IMR-90 (cell line): ENCODE measurements around the gene LAMB1. TPM values are rescaled to one million over a fixed set of nuclear protein-coding genes. Genes with fewer than 3 reads are reported as not detected.

Experiments
- ATAC-seq: fragments of 200-7000 bp; cut with Tn5 transposase; 2 replicates; pipeline ENCODE4 v1.9.1; 2020; ENCODE audit warnings: low read depth, mild to moderate bottlenecking, moderate library complexity
- BruUV-seq: library from RNA; stranded (reverse); fragments of 400-500 nt; replicated peaks from 2 replicates; lab custom pipeline; 2021; lab: Mats Ljungman, UMichigan
- CTCF ChIA-PET: fragments of 300-600 bp; formaldehyde crosslinking; extraction: SDS; loops from one replicate; lab custom pipeline; 2021; ENCODE audit warnings: antibody characterized with exemption; lab: Yijun Ruan, JAX
- POLR2A ChIA-PET: fragments of 300-600 bp; sonication (Branson Sonifier 250); formaldehyde crosslinking; loops from one replicate; lab custom pipeline; 2022; ENCODE audit warnings: antibody characterized with exemption; ENCODE audit not compliant: unreplicated experiment; lab: Charles Lee
- DNase-seq: peaks from one replicate; pipeline ENCODE4 v3.0.0; 2013
- H2AFZ ChIP-seq: replicated peaks from 2 replicates; pipeline ENCODE3; 2013; ENCODE audit warnings: low read length, mild to moderate bottlenecking; ENCODE audit not compliant: poor library complexity
- H2AK5ac ChIP-seq: 2 replicates; pipeline ENCODE4 v1.6.1; 2013; ENCODE audit warnings: low read depth, low read length, inconsistent platforms
- H2AK9ac ChIP-seq: replicated peaks from 2 replicates; pipeline ENCODE3; 2013; ENCODE audit warnings: mild to moderate bottlenecking, low read depth, low read length, moderate library complexity; ENCODE audit not compliant: poor library complexity
- H2BK120ac ChIP-seq: 2 replicates; pipeline ENCODE4 v1.6.1; 2013; ENCODE audit warnings: low read depth, low read length, inconsistent platforms
- H2BK15ac ChIP-seq: 3 replicates; pipeline ENCODE4 v1.6.1; 2013; ENCODE audit warnings: low read depth, low read length, inconsistent platforms
- H2BK20ac ChIP-seq: 2 replicates; pipeline ENCODE4 v1.6.1; 2013; ENCODE audit warnings: low read depth, mild to moderate bottlenecking, inconsistent platforms, low read length, moderate library complexity
- H2BK5ac ChIP-seq: 2 replicates; pipeline ENCODE4 v1.6.1; 2013; ENCODE audit warnings: mild to moderate bottlenecking, low read depth, low read length, inconsistent platforms; ENCODE audit not compliant: poor library complexity, severe bottlenecking
- H3K14ac ChIP-seq: replicated peaks from 2 replicates; pipeline ENCODE4 v1.6.1; 2013; ENCODE audit warnings: low read depth, low read length, inconsistent platforms
- H3K18ac ChIP-seq: 2 replicates; pipeline ENCODE4 v1.6.1; 2013; ENCODE audit warnings: low read depth, low read length, control low read depth
- H3K23ac ChIP-seq: 2 replicates; pipeline ENCODE4 v1.6.1; 2013; ENCODE audit warnings: low read depth, low read length, inconsistent platforms
- H3K27ac ChIP-seq: 2 replicates; pipeline ENCODE4 v1.5.1; 2013; ENCODE audit warnings: mild to moderate bottlenecking, control low read depth, low read length; ENCODE audit not compliant: insufficient read depth
- H3K27me3 ChIP-seq: 2 replicates; pipeline ENCODE4 v1.6.1; 2013; ENCODE audit warnings: low read length; ENCODE audit not compliant: control insufficient read depth, insufficient read depth
- H3K36me3 ChIP-seq: 2 replicates; pipeline ENCODE4 v1.6.1; 2013; ENCODE audit warnings: low read length, mixed read lengths; ENCODE audit not compliant: control insufficient read depth, insufficient read depth
- H3K4ac ChIP-seq: 2 replicates; pipeline ENCODE4 v1.6.1; 2013; ENCODE audit warnings: low read depth, low read length, inconsistent platforms
- H3K4me1 ChIP-seq: 2 replicates; pipeline ENCODE4 v1.6.1; 2013; ENCODE audit warnings: low read length, mixed read lengths; ENCODE audit not compliant: control insufficient read depth, insufficient read depth
- H3K4me2 ChIP-seq: 2 replicates; pipeline ENCODE4 v1.6.1; 2013; ENCODE audit warnings: low read depth, mild to moderate bottlenecking, control low read depth, low read length, moderate library complexity
- H3K4me3 ChIP-seq: 2 replicates; pipeline ENCODE4 v1.5.1; 2013; ENCODE audit warnings: low read depth, mild to moderate bottlenecking, control low read depth, low read length, moderate library complexity; ENCODE audit not compliant: insufficient read depth
- H3K56ac ChIP-seq: 2 replicates; pipeline ENCODE4 v1.6.1; 2013; ENCODE audit warnings: low read length, inconsistent platforms; ENCODE audit not compliant: insufficient read depth; ENCODE audit errors: extremely low read depth
- H3K79me1 ChIP-seq, 2 experiments: 2 replicates each; pipeline ENCODE4 v1.6.1; 2013; ENCODE audit warnings: low read length in 2 of 2, inconsistent platforms in 1 of 2, low read depth in 1 of 2
- H3K9ac ChIP-seq: 2 replicates; pipeline ENCODE4 v1.6.1; 2013; ENCODE audit warnings: low read depth, low read length, control low read depth
- H3K9me1 ChIP-seq: 2 replicates; pipeline ENCODE4 v1.6.1; 2013; ENCODE audit warnings: low read length, inconsistent platforms; ENCODE audit not compliant: insufficient read depth
- H3K9me3 ChIP-seq: 2 replicates; pipeline ENCODE4 v1.6.1; 2013; ENCODE audit warnings: low read length; ENCODE audit not compliant: control insufficient read depth, insufficient read depth
- H4K20me1 ChIP-seq: 2 replicates; pipeline ENCODE4 v1.6.1; 2013; ENCODE audit warnings: low read length, inconsistent platforms; ENCODE audit not compliant: insufficient read depth
- H4K5ac ChIP-seq: 2 replicates; pipeline ENCODE4 v1.6.1; 2013; ENCODE audit warnings: mild to moderate bottlenecking, low read depth, low read length, control low read depth
- H4K8ac ChIP-seq, 2 experiments: 2 replicates each; pipeline ENCODE4 v1.6.1; 2013; ENCODE audit warnings: low read depth in 2 of 2, low read length in 2 of 2, control low read depth in 1 of 2, inconsistent platforms in 1 of 2
- H4K91ac ChIP-seq: 2 replicates; pipeline ENCODE4 v1.6.1; 2013; ENCODE audit warnings: low read depth, low read length, inconsistent platforms; ENCODE audit not compliant: insufficient read depth
- NFE2L2 ChIP-seq: fragments of 150-350 bp; IDR thresholded peaks from 2 replicates; pipeline ENCODE4 v1.6.1; 2016; ENCODE audit warnings: low read depth, mild to moderate bottlenecking, low read length
- POLR2A ChIP-seq: IDR thresholded peaks from 2 replicates; pipeline ENCODE4 v1.6.1; 2012; ENCODE audit warnings: mild to moderate bottlenecking, low read depth, low read length
- RAD21 ChIP-seq: IDR thresholded peaks from 2 replicates; pipeline ENCODE4 v1.6.1; 2012; ENCODE audit warnings: low read length, improper control_type of control experiment
- RCOR1 ChIP-seq: IDR thresholded peaks from 2 replicates; pipeline ENCODE4 v1.6.1; 2012; ENCODE audit warnings: mild to moderate bottlenecking, low read length, improper control_type of control experiment; ENCODE audit not compliant: insufficient replicate concordance
- RFX5 ChIP-seq: IDR thresholded peaks from 2 replicates; pipeline ENCODE4 v1.8.0; 2012; ENCODE audit warnings: low read depth, mild to moderate bottlenecking, low read length, moderate library complexity
- SMC3 ChIP-seq: fragments of 150-350 bp; IDR thresholded peaks from 2 replicates; pipeline ENCODE4 v1.6.1; 2016; ENCODE audit warnings: low read depth, mild to moderate bottlenecking, antibody characterized with exemption, low read length, moderate library complexity
- USF2 ChIP-seq: fragments of 150-350 bp; IDR thresholded peaks from 2 replicates; pipeline ENCODE4 v1.6.1; 2017; ENCODE audit warnings: mild to moderate bottlenecking, antibody characterized with exemption, low read length, low read depth
- WGBS, 2 experiments: methylation state at CpG; one replicate each; pipeline versions ENCODE4 v1.1.5 to v1.1.7; 2013; ENCODE audit warnings: missing lambda C conversion rate in 2 of 2; ENCODE audit not compliant: insufficient read length in 1 of 2; ENCODE audit errors: extremely low coverage in 2 of 2; 5-methylcytosine and 5-hydroxymethylcytosine counted together
- dilution Hi-C: fragments of 300-500 bp; cut with HindIII; formaldehyde crosslinking; loops from one replicate; pipeline ENCODE4 v1.14.3; 2018; ENCODE audit warnings: low sequenced_read_pairs; ENCODE audit not compliant: unreplicated experiment
- in situ Hi-C: fragments of 300-500 bp; cut with MboI; formaldehyde crosslinking; loops from 3 replicates; pipeline ENCODE4 v1.14.3; 2019; ENCODE audit warnings: low sequenced_read_pairs, inconsistent platforms, mixed read lengths
- intact Hi-C: fragments of 100-400 bp; cut with micrococcal nuclease; formaldehyde crosslinking; loops from 2 replicates; pipeline ENCODE4 v1.10.0; 2022
- polyA plus RNA-seq, 3 experiments: library from polyadenylated mRNA; depleted of rRNA; stranded (reverse); fragments of >200 nt; gene quantifications; 2 replicates each; pipeline ENCODE4 v1.2.3, GENCODE V29; 2012; ENCODE audit warnings: low replicate concordance in 1 of 3
- total RNA-seq: library from RNA; depleted of rRNA; stranded (reverse); fragments of >200 nt; gene quantifications from 2 replicates; pipeline ENCODE4 v1.2.3, GENCODE V29; 2012

Gene LAMB1
- total and polyA plus RNA-seq, 2 of the 4 experiments (the other 2 are of a cell fraction) = 114 to 117 TPM

- POLR2A ChIA-PET = no interaction called here
- no peak overlapping the region for H3K18ac ChIP-seq
Observed at GRCh38 chr7:107964510-107964909, 38.5 kb downstream of the LAMB1 start.

More at GRCh38 chr7:107964510-107964909, 38.5 kb downstream of the LAMB1 start:
- Histone ChIP-seq H3K27me3 (no peaks in the 10 kb centered on the region), H3K23ac (no peak overlapping the region), H4K91ac (no peak overlapping the region), H3K27ac (no peak overlapping the region), H3K4me3 (no peak overlapping the region), H2BK5ac (no peak overlapping the region), H3K4me2 (no peak overlapping the region), H4K5ac (no peak overlapping the region), H2AFZ (no peak overlapping the region), H3K36me3 (peaks cover 72% of the 10 kb centered on the region), H3K14ac (no peak overlapping the region), H2BK120ac (no peak overlapping the region), H4K20me1 (peaks cover 24% of the 10 kb centered on the region), H3K79me1 (peaks cover 3 to 51% of the 10 kb centered on the region in 2 experiments; a peak in 2 of 4 replicates), H3K9me1 (peaks cover 28% of the 10 kb centered on the region), H3K4me1 (peaks cover 1% of the 10 kb centered on the region; the same call in 1 of the 2 replicates), H3K9ac (no peak overlapping the region), H2BK15ac (no peak overlapping the region), H2AK9ac (no peak overlapping the region), H3K56ac (no peak overlapping the region), H2AK5ac (no peak overlapping the region), H4K8ac (no peak overlapping the region), H3K4ac (no peak overlapping the region), H3K9me3 (no peaks in the 10 kb centered on the region), H2BK20ac (no peak overlapping the region)
- dilution Hi-C loops = no loop called here
- CTCF ChIA-PET = no interaction called here
- ATAC-seq (no peak), DNase-seq (no peak)
- TF ChIP-seq SMC3 (no peak), RFX5 (no peak), USF2 (no peak), NFE2L2 (no peak), RCOR1 (no peak), POLR2A (no peak), RAD21 (no peak)
- intact Hi-C loops = no loop called here
- WGBS, 2 experiments = no CpG with 5 or more reads among the region's 11 CpGs
- BruUV-seq = no TSS peak
- in situ Hi-C loops = no loop called here
